ENCODE measurements around the gene SNCAIP.

The SNCAIP gene

DNA sequence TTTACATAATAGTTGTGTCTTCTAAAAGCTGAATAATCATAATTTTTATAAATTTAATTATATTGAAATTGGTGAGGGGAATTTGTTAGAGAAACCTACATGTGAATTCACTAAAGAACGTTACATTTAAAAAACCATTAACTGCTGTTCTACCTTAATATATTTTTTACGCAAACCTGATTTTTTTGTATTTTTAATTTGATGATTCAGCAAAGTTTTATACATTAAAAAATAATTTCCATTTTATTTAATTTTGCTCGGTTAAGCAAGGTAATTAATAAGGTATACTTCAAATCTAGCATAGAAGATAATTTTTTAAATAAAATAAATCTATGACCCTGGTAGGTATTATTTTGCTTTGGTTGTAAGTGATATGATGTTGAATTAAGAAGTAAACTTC, 114.3 kb downstream of the SNCAIP start:
- no peak for DNase-seq (ENCODE audit: low spot score)

DNA sequence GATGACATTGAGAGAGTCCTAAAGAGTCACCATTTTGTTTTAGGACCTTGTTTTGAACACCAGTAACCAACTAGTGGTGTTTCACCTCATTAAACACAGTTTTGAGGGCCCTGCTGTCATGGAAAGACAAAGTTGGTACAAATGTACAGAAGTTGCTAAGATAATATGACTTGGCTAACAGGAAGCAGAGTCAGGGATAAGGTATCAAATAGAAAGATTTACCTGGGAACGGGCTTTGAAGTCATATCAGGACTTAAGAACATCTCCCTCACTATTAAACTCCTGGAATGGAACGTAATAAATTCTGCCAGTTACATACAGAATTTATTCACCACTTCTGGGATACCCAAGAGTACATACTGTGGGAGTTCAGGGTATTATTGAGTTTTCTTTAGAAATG, 115.6 kb downstream of the SNCAIP start:
- DNase-seq (ENCODE audit: low spot score) = no peak

DNA sequence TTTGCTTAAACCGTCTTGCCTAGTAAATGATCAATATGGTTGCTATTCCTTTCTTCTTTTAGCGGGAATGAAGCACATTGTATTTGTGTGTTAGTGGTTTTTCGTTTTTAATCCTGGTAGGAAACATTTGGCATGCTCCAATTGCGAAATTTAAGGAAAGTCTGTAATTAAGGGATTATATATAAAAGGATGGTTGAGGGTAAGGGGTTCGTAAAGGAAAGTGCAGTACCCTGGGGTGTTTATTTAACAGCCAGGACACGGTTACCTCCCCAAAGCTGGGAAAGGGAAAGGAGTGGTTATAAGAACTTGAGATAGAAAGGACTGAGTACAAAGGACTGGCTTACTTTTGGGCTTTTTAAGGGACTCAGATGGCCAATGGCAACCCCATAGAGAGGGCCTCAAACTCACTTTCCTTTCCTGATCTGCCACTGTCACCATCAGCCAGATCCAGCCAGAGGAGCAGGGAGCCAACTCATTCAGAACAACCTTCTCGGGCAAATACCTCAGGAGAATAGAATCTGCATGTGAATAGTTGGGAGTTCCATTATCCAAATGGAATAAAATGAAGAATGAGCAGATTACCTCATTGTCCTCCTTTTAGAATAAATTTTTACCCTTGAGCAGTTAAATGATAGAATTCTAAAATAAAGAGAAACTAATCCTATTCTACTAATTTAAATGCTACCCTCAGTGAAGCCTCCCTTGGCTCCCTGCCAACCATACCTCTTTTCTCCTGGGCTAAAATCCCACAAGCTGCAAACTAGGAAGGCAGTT, 117.7 kb downstream of the SNCAIP start:
- DNase-seq (ENCODE audit: low spot score) = no peak

DNA sequence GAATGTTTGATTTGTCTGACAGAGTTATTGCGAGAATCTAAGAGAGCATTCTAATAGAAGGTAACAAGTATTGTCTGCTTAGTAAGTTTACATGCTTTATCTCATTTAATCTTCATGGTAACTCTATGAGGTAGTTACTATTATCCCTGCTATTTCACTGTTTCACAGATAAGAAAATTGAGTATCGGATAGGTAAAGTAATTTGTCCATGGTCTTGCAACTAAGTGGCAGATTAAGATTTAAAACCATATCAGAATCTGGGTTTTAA, 118.2 kb downstream of the SNCAIP start:
- no peak for DNase-seq (ENCODE audit: low spot score)

DNA sequence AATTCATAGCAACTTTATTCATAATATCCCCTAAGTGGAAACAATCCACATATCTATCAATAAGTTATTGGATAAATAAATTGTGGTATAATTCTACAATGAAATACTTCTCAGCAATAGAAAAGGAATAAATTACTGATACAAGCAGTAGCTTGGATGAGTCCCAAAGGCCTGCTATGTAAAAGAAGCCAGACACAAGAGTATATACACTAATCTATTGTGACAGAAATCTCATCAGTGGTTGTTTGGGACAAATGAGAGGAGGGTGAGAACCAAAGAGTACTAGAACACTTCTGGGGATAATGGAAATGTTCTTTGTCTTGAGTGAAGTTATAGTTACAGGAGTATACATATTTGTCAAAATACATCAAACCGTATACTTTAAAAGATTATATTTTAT, 119.3 kb downstream of the SNCAIP start:
- no peak for DNase-seq (ENCODE audit: low spot score)

DNA sequence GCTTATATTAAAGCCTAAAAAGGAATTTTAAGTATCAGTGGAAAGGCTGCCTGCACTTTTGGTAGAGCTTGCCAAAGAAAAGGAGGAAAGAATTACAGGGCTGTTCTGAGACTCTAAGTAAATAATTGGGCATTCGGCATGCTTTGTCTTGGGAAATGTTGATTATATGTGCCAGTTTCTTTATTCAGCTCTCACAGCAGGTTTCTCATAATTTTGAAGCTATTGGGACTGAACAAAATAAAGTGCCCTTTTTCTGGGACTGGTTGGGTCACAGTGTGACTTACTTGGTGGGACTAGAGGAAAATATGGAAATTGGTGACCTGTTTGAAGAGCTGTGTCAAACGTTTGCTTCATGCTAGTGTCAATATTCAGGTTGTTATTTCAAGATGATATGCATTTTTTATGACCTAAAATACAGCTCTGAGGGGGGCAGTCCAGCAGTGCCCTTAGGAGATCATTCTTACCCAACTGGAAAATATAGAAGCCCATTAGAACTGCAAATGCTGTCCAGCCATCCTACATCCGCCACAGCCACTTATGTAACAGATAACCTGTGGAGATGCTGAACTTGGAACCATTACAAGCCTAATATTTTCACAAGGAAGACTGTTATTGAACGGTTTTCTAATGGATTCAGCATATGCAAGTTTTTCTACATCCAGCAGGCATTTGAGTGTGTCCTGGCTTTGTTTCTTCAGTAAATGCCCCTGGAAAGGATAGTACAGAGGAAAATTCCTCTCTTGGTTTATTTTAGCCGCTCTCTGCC, 122.4 kb downstream of the SNCAIP start:
- DNase-seq (ENCODE audit: low spot score) = no peak

DNA sequence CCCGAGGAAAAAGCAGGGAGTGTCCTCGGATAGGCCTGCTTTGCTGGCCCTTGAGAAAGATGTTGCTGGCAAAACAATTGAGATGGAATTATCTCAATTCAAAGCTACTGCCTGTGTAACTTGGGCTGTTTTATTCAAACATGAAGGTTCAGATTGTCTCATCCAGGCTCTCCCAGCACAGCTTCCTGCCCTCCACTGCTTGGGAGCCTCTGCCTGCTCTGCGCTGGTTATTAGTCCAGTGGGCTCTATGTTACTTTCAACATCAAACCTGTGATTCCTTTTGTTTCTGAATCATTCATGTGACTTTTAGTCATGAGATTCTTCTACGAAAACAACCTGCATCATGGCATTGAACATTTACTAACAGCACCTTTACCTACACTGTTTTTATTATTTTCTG, 123.2 kb downstream of the SNCAIP start:
- DNase-seq (ENCODE audit: low spot score) = no peak

DNA sequence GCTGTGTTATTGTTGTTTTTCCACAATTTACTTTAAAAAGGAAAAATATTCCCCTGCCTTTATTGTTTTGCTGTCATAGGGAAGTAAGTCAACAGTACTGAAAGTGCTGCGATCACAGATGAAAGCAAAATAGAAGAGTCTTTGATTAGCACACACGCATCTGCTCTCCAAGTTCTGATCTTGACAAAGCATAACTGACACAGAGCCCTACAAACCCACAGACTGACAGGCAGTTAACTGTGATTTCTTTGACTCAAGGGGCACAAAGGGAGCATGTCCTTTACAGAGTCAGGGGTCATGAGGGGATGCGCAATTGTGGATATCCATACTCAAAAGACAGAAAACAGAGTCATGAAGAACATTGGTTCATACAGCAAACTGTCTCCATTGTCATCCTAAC, 123.7 kb downstream of the SNCAIP start:
- DNase-seq (ENCODE audit: low spot score) = no peak

DNA sequence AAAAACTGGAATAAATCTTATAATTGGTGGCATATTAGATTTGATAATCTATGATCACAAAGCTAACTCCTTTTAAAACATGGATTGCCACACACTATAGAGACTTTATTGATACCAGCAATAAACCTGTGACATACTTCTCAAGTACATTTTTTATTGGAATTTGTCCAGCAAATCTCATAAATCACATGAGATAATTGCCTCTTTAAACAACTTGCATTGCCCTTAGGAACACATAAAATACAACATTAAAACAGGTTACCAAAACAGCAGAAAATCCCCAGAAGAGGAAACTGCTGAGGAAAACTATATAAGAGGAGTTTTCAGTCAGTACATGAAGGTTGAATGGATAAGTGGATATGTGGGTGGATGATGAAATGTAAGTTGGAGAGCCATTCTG, 124.6 kb downstream of the SNCAIP start:
- DNase-seq (ENCODE audit: low spot score) = no peak

DNA sequence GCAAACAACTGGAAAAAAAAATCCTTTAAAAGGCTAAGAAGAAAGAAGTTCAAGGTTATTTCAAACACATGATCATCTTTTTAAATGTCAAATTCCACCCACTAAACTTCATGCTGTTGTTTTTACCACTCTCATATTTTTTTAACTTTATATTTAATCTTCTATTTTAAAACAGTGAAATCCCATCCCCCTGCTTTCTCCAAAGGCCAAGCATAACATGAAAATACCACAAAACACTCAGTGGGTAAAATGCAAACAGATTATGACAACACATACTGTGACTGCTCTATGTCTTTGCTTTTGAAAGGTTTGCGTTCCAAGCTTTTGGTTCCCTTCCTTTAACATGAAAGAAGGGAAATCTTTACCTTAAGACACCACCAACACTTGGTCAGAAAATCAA, 127.6 kb downstream of the SNCAIP start:
- DNase-seq (ENCODE audit: low spot score) = no peak

DNA sequence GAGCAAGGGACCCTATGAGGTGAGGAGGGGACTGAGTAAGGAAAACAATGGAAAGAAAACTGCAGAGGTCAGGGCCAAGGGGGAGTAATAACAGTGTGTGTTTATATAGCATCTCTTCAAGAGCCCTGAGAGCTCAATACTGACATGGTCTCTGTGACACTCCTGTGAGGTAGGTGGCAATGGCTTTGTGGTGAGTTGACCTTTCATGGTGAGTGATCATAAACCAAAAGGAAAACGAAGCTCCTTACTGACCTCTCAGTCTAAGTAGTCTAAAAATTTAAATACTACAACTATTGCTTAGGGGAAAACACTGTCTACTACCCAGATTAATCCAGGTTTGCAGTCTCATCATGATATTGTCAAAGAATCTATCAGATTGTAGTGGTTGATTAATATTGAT, 130.9 kb downstream of the SNCAIP start:
- DNase-seq (ENCODE audit: low spot score) = no peak

DNA sequence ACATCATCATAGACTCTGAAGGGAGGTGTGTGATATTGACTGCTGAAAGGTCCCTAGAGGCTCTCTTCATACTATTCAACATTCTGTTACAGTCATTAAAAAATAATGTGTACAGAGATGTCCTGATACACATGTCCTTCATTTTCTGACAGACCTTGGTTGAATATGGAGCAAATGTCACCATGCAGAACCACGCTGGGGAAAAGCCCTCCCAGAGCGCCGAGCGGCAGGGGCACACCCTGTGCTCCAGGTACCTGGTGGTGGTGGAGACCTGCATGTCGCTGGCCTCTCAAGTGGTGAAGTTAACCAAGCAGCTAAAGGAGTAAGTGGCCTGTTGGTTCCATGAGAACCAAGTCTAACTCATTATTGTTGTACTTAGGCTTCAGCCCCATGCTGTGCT, 132.4 kb downstream of the SNCAIP start:
- DNase-seq (ENCODE audit: low spot score) = no peak

DNA sequence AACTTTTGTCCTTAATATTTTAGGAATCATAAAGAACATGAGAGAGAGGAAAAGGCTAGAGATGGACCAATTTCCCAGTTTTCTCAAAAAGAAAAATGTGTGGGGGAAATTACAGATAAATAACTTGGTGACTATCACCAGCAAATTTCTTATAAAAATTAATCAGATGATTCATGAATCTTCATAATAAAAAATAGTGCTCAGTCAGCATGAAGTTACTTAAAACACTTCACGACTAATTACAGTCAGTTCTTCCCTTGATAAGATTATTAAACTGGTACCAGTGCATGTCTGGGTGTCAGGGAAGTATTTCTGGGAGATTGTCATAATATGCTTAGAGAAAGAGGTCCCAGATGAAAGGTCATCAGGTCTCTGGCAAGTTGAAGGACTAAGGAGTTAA, 133.0 kb downstream of the SNCAIP start:
- DNase-seq (ENCODE audit: low spot score) = no peak

DNA sequence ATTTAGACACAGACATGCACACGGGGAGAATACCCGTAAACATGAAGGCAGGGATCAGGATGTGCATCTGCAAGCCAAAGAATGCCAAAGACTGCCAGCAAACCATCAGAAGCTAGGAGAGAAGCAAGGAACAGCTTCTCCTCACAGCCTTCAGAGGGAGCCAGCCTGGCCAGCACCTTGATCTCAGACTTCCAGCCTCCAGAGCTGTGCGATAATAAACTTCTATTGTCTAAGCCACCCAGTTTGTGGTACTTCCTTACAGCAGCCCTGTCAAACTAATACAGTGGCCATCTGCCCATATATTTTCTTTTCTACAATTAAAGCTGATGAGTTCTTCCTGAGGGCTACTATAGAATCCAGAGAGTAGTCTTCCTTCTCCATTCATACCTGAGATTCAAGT, 135.0 kb downstream of the SNCAIP start:
- no peak for DNase-seq (ENCODE audit: low spot score)

DNA sequence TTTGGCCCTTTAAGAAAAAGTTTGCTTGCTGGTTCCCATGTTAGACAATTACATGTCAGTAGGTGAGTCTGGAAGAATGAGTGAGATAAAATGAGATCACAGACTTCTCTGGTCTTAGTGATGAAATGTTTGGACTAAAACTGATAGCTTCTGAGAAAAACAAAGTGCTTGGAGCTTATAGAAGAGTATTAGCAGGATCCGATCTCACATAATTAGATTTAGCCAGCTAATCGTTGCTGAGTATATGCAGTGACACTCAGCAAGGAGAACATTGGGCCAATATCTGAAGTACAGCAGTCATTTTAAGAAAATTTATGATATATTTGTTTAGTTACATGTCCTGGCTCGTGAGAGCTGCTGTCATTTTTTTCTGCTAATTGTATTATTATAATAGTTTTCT, 135.8 kb downstream of the SNCAIP start:
- no peak for DNase-seq (ENCODE audit: low spot score)

DNA sequence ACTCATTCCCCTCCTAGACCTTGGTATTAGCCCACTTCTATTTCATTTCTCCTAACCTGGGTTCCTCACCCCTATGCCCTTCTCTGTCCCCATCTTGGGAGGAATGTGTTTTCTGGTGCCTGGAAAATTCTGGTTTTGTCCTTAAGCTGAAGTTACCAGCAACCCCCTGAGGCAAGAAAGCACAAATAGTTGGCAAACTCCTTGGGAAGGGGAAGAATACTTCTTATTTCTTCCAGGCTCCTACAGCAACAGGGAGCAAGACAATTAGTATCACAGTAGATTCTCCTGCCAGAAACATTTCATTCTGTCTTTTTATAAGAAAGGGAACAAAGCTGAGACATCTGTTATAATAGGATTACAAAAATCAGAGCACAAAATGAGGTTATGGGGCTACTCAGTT, 142.5 kb downstream of the SNCAIP start:
- DNase-seq (ENCODE audit: low spot score) = no peak

DNA sequence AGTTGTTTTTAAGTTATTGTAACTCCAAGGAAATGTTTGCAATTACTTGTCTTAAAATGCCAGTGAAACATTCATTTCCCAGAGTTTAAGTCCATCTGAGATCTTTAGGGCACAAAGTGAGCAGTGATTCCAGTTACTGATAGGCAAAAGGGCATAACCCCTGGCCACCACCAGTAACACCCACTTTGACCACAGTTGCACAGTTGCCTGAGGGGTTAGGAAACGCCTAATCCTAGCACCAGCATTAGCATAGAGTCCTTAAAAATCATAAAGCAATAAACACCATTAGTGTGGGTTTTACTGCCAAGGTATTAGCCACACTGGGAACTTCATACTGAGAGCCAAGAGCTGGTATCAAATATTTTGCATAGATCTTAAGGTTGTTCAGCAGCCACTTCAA, 143.9 kb downstream of the SNCAIP start:
- no peak for DNase-seq (ENCODE audit: low spot score)

DNA sequence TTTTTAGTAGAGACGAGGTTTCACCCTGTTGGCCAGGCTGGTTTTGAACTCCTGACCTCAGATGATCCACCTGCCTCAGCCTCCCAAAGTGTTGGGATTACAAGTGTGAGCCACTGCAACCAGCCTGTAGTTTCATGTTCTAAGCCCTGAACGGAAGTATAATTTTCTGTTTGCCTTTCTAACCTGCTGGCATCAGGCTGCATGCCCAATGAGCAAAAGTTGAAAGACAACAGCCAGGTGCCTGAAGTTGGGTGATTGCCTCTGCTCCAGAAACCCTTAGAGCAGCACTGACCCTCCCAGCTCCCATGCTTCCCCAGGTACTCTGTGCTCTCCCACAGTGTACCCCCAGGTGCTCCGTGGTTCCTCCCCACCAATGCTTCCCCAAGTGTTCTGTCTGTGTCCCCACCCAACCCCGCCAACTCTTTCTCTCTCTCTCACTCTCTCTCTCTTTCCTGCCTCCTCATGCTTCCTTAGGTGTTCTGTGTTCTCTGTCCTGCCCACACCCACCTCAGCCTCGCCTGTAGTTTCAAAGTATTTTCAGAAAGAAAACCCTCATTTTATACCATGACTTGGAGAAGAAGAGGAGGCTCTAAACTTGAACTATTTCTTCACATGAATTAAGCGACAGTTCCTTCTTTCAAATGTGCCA, 145.3 kb downstream of the SNCAIP start:
- DNase-seq (ENCODE audit: low spot score) = no peak

DNA sequence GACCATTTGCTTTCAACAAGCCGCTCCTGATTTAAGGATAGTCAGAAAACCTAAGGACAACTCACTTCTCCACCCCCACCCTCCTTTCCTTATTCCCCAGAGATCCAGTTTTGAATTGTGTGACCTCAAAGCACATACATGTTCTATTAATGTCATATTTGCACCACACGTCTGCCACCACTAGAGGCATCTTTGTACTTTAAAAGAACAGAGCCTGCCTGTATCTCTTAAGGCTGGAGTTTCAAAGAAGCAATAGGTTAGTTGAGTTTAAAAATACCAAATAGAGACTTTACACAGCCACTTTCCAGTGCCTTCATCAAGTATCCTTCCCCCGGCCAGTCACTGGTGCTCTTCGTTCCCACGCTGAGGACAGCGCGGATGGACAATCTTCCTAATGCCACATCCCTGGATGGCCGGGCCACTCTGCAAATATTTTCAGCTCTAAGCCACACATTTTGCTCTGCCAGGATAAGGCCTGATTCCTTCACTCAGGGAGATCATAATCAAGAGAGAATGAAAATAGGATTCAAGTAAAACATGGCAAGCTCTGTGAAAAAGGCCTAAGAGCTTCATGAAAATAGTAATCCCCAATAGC, 146.3 kb downstream of the SNCAIP start:
- peak; percentile 6 for DNase-seq (ENCODE audit: low spot score)

DNA sequence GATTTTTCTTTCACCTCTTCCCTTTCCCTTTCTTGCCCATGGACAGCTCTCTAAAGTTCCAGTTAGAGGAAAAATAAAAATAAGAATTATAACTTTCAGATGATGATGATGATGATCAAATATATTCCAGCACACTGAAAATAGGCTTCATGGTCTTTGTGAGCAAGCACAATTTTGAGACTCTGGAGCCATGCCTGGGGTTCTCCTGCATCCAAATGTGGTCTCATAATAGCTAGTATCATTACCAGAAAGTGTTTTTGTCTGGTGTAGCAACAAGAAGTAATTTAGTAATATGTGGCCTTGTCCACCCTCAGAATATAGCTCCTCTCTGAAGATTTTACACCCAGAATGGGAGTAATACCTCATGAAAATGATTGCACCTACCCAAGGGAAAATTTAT, 150.4 kb downstream of the SNCAIP start:
- no peak for DNase-seq (ENCODE audit: low spot score)

DNA sequence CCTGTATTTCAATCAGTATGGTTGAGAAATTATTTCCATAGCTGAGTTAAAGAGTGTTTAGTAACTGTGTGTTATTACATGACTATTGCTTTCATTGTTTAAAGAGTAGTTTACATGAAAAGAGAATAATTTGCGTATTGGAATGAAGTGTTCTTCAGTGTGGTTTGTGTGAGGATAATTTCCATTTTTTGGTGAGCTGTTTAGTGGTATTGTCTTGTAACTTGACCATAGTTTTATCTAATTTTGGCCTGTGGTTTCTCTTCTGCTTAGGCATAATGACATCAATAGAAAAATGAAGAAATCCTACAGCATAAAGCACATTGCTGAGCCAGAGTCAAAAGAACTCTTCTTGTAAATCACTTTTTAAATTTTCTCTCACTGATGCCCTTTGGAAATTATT, 151.2 kb downstream of the SNCAIP start:
- DNase-seq (ENCODE audit: low spot score) = no peak

DNA sequence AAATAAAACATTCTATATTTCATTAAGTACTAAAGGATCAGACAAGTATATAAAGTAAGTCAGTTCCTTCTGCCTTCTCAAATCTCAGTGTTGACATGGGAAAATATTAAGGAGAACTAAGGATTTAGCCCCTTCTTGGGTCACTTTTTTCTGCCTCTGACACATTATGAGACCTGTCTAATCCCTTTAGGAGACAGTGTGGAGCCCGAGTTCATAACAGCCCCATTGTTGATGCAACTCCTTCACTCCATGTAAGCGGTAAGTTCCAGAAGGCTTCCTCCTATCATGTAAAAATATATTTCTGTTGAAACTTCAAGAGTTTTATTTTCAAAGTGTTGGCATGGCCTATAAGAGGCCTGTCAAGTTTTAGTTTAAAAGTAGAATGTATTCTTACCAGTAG, 152.2 kb downstream of the SNCAIP start:
- no peak for DNase-seq (ENCODE audit: low spot score)

DNA sequence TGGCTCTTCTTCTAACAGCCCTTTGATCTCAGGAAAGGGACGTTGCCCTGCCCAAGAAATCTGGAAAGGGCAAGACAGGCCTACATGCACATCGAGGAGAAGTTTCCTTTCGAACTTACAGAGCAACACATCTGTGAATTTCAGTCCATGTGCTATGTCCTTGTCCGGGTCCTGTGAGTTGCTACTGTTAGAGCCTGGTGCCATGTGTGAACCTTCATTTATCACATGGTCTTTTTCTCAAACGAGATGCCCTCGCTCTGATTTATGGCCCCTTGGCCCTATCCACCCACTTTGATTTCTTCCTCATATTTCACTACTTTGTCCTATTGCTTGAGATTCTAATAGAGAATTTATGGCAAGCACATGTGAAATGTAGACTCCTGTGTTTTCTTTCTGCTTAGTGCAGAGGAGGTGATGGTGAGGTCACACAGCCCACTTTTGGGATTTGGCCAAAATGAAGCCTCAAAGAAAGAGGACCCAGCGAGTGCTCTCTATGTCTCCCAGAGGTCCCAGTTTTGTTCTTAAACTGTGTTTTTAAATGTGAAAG, 153.1 kb downstream of the SNCAIP start:
- DNase-seq (ENCODE audit: low spot score) = no peak

All from hepatic stellate cell (primary cell).